Lower leg skin (tissue), 4 donors: ENCODE data around the gene GPC6. TPM values are rescaled to one million over a fixed set of nuclear protein-coding genes. Genes with fewer than 3 reads are reported as not detected.

Source experiments
- DNase-seq, 2 donors: peaks; one replicate each; pipeline ENCODE4 v3.0.0-alpha.2; 2019; ENCODE audit warnings: low spot score in 2 of 2
- H3K4me3 ChIP-seq: fragments of 200-600 bp; sonication (generic); 2 replicates; pipeline ENCODE4 v1.5.1; 2017; ENCODE audit warnings: mild to moderate bottlenecking, low read depth; ENCODE audit not compliant: poor library complexity, severe bottlenecking
- POLR2A ChIP-seq, 2 donors: fragments of 450-650 bp; IDR thresholded peaks; one replicate each; pipeline ENCODE4 v1.6.1; 2016 to 2017; ENCODE audit warnings: antibody characterized with exemption in 2 of 2, mild to moderate bottlenecking in 1 of 2, moderate library complexity in 1 of 2
- WGBS, 2 donors: methylation state at CpG; one replicate each; pipeline ENCODE4 v1.1.5; 2018; 5-methylcytosine and 5-hydroxymethylcytosine counted together
- intact Hi-C: fragments of 100-400 bp; cut with DNase I; formaldehyde crosslinking; loops from one replicate; pipeline ENCODE4 v1.15.0; 2023; ENCODE audit warnings: low total_unique reads
- total RNA-seq, 4 donors: library from RNA; depleted of rRNA; stranded (reverse); fragments of >200 nt; gene quantifications; one replicate each; pipeline ENCODE4 v1.1.0, GENCODE V29; 2016
- TF ChIP-seq, protein P1 (sequence below), 3 donors: fragments of 450-650 bp; IDR thresholded peaks; one replicate each; pipeline ENCODE4 v1.5.1; 2016; ENCODE audit warnings: antibody characterized with exemption in 3 of 3, mild to moderate bottlenecking in 3 of 3, moderate library complexity in 2 of 3

GPC6 gene
- total RNA-seq, 4 donors from 2014 or later, result 1.4 to 5.2 (median 2.5) TPM

DNA sequence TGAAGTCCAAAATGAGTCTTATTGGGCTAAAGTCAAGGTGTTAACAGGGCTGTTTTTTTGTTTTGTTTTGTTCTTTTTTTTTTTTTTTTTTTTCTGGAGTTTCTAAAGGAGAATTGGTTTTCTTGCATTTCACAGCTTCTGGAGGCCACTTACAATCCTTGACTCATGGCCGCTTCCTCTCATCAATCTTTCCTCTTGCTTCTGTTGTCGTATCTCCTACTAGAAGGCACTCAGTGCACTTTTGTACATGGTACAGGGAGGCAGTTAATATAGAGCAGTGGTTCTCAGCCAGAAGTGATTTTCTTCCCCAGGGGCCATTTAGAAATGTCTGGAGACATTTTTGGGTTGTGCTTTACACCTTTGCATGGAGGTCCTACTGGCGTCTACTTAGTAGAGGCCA is 706.3 kb downstream of the GPC6 start:
- DNase-seq, result no peak
- intact Hi-C loops, result no loop called here
- H3K4me3 ChIP-seq, result no peak overlapping the region
- TF ChIP-seq POLR2A (IDR thresholded peaks at IDR 0.05), result no peak
- TF ChIP-seq, protein P1, sequence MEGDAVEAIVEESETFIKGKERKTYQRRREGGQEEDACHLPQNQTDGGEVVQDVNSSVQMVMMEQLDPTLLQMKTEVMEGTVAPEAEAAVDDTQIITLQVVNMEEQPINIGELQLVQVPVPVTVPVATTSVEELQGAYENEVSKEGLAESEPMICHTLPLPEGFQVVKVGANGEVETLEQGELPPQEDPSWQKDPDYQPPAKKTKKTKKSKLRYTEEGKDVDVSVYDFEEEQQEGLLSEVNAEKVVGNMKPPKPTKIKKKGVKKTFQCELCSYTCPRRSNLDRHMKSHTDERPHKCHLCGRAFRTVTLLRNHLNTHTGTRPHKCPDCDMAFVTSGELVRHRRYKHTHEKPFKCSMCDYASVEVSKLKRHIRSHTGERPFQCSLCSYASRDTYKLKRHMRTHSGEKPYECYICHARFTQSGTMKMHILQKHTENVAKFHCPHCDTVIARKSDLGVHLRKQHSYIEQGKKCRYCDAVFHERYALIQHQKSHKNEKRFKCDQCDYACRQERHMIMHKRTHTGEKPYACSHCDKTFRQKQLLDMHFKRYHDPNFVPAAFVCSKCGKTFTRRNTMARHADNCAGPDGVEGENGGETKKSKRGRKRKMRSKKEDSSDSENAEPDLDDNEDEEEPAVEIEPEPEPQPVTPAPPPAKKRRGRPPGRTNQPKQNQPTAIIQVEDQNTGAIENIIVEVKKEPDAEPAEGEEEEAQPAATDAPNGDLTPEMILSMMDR (IDR thresholded peaks at IDR 0.05), result no peak
- WGBS, 2 donors, result 90 to 94% methylated on average over 3 of the region's 3 CpGs

DNA sequence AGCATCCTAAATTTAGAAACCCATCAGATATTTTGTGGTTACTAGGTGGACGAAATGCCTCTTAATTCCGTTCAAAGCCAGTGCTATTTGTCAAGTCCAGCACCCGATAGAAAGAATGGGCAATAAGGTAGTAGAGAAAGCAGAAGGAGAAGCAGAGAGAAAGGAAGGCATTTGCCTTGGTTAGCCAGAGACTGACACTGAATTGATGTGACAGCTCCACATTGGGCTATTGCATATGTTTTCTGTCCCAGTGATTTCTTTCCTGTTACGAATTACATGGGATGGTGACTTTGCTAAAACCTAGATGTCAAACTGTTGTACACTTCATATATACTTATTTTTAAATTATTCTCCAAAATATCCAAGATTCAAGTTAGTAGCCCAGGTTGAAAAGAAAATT is 710.3 kb downstream of the GPC6 start:
- TF ChIP-seq, protein P1 (IDR thresholded peaks at IDR 0.05), result no peak
- H3K4me3 ChIP-seq, result no peak overlapping the region
- WGBS, 2 donors, result 86 to 89% methylated on average over 4 of the region's 4 CpGs
- intact Hi-C loops, result no loop called here
- DNase-seq, result no peak

DNA sequence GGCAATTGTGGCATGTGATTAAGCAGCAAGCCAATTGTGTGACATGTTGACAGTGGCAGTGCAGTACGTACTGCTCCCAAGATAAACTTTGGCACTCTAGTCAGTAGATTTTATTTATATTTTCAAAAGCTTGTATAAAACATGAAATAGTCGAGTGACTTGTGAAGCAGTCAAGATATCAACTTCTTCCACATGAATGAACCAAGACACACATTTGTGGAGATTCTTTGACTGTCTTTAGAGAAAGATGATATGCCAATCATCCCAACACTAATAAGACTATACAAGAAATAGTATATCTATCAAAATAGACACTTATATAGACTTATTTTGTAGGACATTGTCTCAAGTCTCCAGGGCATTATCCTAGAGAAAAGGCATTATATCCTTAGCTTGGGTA is 714.8 kb downstream of the GPC6 start:
- WGBS, 2 donors, result 74% methylated on average over 2 of the region's 2 CpGs
- TF ChIP-seq, protein P1 (IDR thresholded peaks at IDR 0.05), result no peak
- TF ChIP-seq POLR2A (IDR thresholded peaks at IDR 0.05), result no peak
- no peak overlapping the region for H3K4me3 ChIP-seq
- intact Hi-C loops, result no loop called here
- DNase-seq, result no peak

DNA sequence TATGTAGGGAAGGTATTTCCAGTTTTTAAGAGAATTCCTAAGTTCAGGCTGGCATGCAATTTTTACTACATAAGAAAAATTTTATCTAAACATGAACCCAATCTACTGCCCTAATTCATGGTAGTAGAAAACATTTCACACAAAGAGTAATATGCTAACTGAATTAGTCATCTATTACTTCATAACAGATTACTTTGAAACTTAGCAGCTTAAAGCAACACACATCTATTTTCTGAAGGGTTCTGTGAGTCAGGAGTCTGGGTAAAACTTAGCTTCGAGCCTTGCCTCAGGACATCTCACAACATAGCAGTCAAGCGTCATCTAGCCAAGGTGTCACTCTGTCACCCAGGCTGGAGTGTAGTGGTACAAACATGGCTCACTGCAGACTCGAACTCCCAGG is 715.4 kb downstream of the GPC6 start:
- WGBS, 2 donors, result 83 to 91% methylated on average over 3 of the region's 3 CpGs
- no peak overlapping the region for H3K4me3 ChIP-seq
- TF ChIP-seq, protein P1 (IDR thresholded peaks at IDR 0.05), result no peak
- TF ChIP-seq POLR2A (IDR thresholded peaks at IDR 0.05), result no peak
- intact Hi-C loops, result no loop called here
- no peak for DNase-seq

DNA sequence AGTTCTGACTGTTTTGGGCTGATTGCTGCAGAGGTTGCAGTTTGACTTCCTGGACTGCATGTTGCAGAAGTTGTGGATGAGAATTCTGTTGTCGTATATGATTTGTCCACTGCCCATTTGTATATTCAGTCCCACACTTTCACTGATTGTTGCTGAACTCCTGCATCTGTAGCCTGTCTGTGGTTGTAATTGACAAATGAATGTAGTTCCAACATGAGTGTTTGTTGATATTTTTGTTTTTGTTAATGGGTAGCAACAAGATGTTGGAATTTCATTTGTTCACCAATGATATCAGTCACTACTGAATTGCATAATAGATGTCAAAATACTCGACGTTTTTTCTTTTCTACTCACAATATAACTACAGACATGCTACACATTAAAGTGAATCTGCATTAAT is 719.0 kb downstream of the GPC6 start:
- DNase-seq, result no peak
- H3K4me3 ChIP-seq, result no peak overlapping the region
- intact Hi-C loops, result no loop called here
- TF ChIP-seq, protein P1 (IDR thresholded peaks at IDR 0.05), result no peak
- no peak for TF ChIP-seq POLR2A (IDR thresholded peaks at IDR 0.05)
- WGBS, 2 donors, result 59 to 76% methylated on average over 3 of the region's 3 CpGs

DNA sequence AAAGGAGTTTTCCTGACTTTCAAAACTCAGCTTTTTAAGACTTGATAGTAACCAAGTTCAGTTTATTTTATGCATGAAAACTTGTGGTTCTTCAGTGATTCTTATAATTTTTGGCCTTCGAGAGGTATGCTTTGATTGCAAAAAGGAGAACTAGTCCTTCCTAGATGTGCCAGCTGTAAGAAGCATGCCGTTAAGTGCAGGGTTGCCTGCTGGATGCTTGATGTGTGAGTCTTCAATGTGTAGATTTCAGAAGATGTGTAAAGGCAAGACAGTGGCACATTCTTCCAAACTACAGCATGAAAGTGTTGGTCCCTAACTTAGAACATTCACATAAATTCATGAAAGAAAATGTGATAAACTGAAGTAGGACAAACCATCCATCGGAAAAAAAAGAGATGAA is 720.4 kb downstream of the GPC6 start:
- H3K4me3 ChIP-seq, result no peak overlapping the region
- WGBS, 2 donors, result 85 to 89% methylated on average over 3 of the region's 3 CpGs
- intact Hi-C loops, result no loop called here
- no peak for DNase-seq
- TF ChIP-seq, protein P1 (IDR thresholded peaks at IDR 0.05), result no peak
- no peak for TF ChIP-seq POLR2A (IDR thresholded peaks at IDR 0.05)
